GM18861 (cell line): ENCODE results near the gene ZNF493.

Experiments used
- ATAC-seq: cut with Tn5 transposase; IDR thresholded peaks from one replicate; pipeline ENCODE4 v1.9.1; 2021; ENCODE audit not compliant: unreplicated experiment

ZNF493 gene

GRCh38 chr19:21396893-21397572, at the start of gene ZNF493:
ZNF493 (plus strand) TSS chr19:21397133; CDS start chr19:21397238, 105 bp downstream.
- peak; percentile 99 for ATAC-seq

GRCh38 chr19:21352830-21353229, 44.1 kb upstream of the ZNF493 start:
- ATAC-seq: no peak

- ATAC-seq: peak; percentile 98
Measured at GRCh38 chr19:21358768-21359451, 38.0 kb upstream of the ZNF493 start, which contains the start of gene ZNF738. ZNF738 (plus strand) TSS chr19:21359000; CDS start chr19:21359141, 141 bp downstream.

GRCh38 chr19:21362291-21362690, 34.6 kb upstream of the ZNF493 start:
- no peak for ATAC-seq

GRCh38 chr19:21383980-21384582, 12.9 kb upstream of the ZNF493 start:
- ATAC-seq: no peak

GRCh38 chr19:21396121-21396520, 812 bp upstream of the ZNF493 start:
- ATAC-seq: no peak

- ATAC-seq: no peak
Measured at GRCh38 chr19:21398851-21399250, 1.9 kb downstream of the ZNF493 start.

GRCh38 chr19:21402303-21402985, 5.5 kb downstream of the ZNF493 start:
- ATAC-seq: no peak

GRCh38 chr19:21410166-21410565, 13.2 kb downstream of the ZNF493 start:
- ATAC-seq: no peak

GRCh38 chr19:21422244-21422643, 25.3 kb downstream of the ZNF493 start:
- no peak for ATAC-seq

GRCh38 chr19:21423057-21424041, 26.4 kb downstream of the ZNF493 start:
- no peak for ATAC-seq

GRCh38 chr19:21430675-21431074, 33.7 kb downstream of the ZNF493 start:
- no peak for ATAC-seq

- no peak for ATAC-seq
Measured at GRCh38 chr19:21432590-21432989, 35.7 kb downstream of the ZNF493 start.

- ATAC-seq: no peak
Measured at GRCh38 chr19:21434516-21434915, 37.6 kb downstream of the ZNF493 start.

GRCh38 chr19:21434967-21435544, 38.1 kb downstream of the ZNF493 start:
- no peak for ATAC-seq

- no peak for ATAC-seq
Measured at GRCh38 chr19:21439201-21439751, 42.3 kb downstream of the ZNF493 start.

GRCh38 chr19:21440321-21440720, 43.4 kb downstream of the ZNF493 start:
- ATAC-seq: no peak

- no peak for ATAC-seq
Measured at GRCh38 chr19:21451187-21451586, 54.3 kb downstream of the ZNF493 start.

- ATAC-seq: no peak
Measured at GRCh38 chr19:21454901-21455300, 58.0 kb downstream of the ZNF493 start.

- ATAC-seq: no peak
Measured at GRCh38 chr19:21460686-21461085, 63.8 kb downstream of the ZNF493 start.
